Measurements from ENCODE around the gene DNAH11.
"Not testable (repeated sequence)": the region's sequence is repeated elsewhere in the genome, so short reads cannot be mapped to it uniquely, and the experiment has no call there.

Gene DNAH11

DNA sequence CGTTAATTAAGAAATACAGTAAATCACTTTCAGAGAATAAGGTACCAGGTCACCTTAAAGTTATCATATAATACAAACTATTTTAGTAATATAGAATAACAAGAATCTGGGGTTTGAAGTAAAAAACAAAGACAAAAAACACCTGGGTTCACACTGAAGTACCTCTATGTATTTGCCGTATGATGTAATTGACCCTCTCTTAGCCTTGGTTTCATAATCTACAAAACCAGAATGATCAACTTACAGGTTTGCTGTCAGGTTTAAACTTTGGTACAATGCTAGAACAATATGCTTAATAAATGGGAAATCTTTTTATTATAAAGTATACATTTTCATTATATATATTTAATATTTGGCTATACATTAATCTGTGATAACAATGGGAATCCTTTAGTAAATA lies 344.5 kb downstream of the DNAH11 start:
- DNase-seq (ENCODE audit: low spot score): no peak

DNA sequence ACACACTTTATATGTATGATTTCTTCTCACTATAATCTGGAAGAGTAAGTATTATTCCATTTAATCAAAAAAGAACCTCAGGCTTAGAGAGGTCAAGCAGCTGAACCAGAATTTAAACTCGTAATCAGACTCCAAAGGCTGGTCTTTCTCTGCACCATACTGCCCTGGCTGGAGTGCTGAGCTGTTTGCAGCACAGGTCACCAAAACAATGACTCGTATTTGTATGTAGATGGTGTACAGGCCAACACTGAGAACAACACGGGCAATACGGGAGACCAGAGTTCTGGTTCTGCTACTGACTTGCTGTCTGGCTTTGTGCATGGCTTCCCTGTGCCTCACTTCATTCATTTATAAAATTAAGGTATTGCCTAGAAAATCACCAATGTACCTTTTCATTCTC lies 344.9 kb downstream of the DNAH11 start:
- DNase-seq (ENCODE audit: low spot score): no peak

DNA sequence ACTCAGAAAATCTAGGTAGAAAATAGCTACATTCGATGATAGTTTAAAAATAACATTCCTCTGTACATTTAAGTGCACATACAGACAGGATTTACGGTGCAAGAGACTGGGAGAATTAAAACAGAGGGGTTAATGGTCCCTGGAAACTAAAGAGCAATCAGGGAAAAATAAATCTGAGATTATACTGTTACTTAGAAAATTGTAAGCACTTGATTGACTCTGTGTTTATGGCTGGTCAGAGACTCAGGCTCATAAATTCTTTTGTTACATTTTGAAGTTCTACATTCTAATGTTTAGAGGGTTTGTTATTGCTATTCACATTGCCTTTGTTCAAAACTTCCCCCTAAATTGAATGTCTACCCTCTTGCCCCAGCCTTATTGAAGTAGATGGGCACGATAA lies 348.5 kb downstream of the DNAH11 start:
- DNase-seq (ENCODE audit: low spot score): no peak

DNA sequence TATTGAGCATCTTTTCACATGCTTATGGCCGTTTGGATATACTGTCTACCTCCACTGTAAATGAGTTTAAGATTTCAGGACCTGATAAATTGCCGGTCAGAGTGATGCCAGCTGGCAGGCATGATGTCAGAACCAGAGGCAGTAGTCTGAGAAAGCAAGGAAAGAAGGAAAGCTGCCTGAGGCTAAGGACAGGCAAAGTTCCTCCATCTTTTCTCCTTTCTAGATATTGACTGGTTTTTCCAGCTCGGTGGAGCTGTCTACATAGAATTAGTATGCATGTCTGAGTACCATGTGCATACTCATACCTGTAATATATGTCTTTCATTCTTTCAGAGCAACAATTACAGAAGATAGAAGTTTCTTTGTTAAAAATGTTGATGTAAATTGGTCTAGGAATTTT lies 350.6 kb downstream of the DNAH11 start:
- no peak for DNase-seq (ENCODE audit: low spot score)

DNA sequence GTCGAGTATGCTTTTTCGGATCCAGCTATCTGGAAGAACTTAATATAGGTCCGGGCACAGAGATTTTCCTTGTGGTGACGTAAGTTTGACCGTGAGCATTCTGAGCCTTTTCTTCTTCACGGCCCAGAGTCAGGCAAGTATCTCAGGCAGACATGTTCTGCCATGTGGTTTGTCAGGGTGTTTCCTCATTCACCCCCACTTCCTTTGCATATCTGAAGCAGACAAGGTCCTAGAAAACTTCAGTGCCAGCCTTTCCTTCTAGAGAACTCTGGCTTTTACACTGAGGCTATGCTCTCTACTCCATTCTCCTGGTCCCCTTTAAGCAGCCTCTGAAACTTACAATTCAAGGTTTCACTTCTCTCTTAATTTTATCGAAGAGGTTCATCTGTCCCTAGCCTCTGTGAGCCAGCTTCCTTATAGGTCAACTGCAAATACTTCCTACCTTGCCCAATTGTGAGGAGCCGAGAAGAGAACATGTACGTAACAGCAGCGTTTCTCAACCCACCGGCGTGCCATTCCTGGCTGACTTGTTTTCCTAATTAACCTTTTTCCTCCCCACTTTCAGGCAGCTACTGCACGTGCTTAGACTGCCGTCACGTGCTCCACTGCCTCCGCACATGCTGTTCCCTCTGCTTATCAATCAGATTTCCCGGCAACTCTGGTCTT lies 355.6 kb downstream of the DNAH11 start:
- DNase-seq (ENCODE audit: low spot score): no peak

DNA sequence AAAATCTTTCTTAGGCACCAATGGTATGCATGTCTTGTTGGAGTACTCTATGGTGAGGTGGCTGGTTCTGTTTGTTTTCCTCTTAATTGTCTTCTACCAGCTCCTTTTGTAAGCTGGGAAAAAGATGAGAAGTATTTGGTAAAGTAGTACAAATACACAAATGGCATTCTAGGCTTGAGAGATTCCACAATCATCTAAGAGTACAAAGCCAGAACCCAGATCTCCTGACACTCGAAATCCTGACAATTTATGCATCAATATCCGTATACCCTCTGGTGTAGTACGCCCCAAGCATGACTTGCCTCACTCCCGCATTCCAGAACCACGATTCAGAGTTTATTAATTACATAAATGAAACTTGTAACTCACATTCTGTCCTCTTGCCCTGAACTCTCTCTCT lies 359.4 kb downstream of the DNAH11 start:
- DNase-seq (ENCODE audit: low spot score): peak; percentile 28

DNA sequence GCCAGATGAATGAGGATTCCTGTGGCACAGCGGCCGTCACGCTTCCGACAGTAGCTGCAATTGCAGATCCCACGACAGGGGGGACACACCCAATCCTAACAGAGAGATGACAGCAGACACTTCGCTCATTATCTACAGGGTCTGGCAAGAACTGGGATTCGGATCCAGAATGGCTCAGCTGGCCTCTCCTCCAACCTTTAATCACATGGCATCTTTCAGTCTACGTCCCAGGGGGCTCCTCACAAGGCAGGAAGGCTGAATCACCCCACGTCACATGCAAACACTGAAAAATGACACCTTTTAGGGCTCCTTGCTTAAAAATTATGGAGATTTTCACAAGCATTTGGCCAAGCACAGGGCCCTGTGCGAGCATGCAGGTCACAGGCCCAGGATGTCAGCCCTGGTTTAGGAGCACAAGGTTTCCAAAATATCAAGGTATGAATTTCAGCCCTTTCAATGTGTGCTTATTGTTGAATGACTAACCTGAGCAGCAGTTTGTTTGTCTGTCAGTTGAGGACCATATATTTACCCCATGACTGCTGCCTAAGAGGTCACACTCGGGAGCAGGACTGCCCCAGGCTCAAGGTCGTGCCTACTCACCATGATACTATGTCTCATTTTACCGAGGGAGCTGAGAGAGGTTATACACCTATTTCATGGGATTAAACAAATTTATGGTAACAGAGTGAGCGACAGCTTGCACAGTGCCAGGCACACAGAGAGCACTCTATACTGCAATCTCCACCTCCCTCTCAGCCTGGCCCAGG lies 360.4 kb downstream of the DNAH11 start:
- no peak for DNase-seq (ENCODE audit: low spot score)

DNA sequence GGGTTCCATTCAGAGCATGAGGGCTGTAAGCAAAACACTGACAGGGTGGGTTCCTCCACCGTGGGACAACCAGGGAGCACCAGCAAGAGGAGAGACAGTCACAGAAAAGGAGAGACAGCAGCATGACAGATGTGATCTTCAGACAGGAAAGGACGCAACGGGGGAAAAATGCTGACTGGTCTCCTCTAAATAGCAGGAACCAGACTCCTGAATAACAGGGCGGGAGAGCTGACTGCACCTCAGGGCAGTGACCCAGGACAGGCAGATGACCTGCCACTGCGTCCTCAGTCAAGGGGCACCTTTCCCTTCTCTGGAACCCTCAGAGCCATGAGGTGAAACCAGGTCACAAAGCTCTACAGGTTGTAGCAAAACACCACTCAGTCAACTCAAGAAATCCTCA lies 365.9 kb downstream of the DNAH11 start:
- DNase-seq (ENCODE audit: low spot score): no peak

DNA sequence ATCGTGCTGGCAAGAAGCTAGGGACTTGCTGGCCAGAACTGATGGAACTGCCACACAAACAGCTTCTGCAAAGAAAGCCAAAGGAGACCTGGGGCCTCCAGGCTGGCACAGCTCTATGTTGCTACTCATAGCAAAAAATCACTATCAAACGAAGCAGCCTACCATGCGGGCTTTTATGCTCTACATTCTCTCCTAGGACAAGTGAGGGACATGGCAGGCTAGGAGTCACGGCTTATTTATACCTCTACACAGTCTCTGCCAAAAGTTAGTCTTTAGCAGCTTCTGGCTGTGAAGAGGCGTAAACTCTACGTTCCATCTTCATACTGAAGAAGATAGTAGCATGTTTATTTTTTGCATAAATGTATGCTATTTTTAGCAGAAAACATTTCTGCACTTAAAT lies 367.4 kb downstream of the DNAH11 start:
- no peak for DNase-seq (ENCODE audit: low spot score)

DNA sequence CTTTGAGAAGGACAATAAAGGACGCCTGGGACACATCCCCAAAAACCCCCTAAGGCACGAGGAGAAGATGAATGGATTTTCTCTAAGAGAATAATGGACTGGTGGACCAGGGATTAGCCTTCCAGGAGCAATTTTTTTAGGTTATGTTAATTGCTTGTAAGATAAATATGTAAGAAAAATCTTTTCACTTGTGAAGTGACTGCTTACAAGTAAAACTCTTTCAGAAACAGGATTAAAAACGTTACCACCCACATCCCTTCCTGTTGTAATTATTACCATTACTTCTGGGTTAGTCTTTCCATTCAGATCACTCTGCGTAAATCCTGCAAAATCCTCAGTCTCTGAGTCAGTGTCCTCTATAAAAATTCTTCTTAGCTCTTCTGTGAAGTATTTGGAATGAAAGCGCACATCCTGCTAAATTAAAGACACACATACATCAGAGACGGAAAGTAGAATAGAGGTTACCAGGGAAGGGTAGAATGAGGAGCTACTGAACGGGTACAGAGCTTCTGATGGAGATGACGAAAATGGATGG lies 368.6 kb downstream of the DNAH11 start:
- DNase-seq (ENCODE audit: low spot score): no peak

DNA sequence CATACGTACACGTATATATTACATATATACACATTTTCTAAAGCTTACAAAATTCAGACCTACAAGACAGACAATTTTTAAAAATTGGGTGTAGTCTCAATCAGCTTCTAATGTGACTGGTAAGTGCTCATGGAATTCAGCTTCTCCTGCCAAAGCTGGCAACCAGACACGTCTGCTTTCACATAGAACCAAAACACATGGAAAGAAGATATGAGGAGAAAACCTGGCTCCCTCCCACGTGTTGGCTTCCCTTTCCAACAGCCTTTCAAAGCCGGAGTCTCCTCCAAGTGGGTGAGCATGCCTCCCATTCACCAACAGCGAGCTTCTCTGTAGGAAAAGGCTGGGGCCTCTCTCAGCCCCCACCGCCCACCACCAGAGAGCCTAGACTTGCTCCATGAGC lies 369.5 kb downstream of the DNAH11 start:
- DNase-seq (ENCODE audit: low spot score): no peak

DNA sequence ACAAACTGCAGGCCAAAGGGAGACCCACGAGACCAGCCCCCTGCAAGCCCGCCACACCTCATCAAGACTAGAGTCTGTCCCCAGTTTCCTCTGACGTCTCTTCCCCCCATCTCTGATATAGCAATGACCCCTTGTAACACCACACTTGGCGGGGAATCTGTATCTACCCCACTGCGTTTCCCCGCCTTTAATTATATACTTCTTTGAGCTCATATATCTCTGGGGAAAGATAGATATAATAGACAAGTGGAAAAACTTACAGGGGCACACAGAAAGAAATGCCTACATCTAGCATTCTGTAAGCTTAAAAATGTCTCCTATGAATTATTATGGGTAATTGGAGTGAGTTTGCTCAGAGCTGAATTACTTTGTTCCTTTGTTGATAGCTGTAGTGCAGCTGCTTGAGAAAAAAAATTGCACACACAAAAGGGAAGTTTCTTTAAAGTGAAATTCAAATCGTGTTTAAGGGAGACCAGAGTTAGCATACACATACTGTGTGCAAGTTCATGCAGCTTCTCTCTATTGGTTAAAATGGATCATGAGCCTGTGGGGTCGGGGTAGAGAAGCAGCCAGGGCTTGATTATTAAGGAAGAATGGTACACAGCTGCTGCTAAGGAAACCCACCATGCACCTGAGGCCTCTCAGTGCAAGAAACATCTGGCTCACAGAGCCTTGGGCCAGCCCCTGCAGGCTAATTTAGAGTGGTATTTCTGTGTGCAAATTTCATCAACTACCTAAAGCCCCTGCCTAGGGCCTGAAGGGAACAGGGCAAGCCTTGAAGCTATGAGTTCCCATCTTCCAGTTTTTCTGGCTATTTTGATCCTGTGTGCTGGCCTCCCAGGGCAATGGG lies 370.3 kb downstream of the DNAH11 start:
- DNase-seq (ENCODE audit: low spot score): no peak

DNA sequence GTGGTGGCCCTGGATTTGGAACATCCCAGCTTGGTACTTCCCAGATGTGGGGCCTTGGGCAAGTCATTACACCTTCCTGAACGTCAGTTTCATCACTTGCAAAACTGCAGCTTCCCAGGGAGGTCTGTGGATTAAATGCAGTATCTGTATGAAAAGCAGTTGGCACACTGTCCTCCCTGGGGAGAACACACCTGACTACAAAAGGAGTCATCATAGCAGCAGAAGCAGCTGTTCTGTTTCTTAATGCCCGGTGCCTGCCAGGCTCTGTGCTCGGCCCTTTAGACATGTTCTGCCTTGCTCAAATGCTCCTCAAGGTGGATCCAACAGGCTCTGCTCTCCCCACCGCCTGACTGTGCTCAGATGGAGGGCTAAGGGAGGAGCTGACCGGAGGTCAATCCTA lies 371.8 kb downstream of the DNAH11 start:
- no peak for DNase-seq (ENCODE audit: low spot score)

DNA sequence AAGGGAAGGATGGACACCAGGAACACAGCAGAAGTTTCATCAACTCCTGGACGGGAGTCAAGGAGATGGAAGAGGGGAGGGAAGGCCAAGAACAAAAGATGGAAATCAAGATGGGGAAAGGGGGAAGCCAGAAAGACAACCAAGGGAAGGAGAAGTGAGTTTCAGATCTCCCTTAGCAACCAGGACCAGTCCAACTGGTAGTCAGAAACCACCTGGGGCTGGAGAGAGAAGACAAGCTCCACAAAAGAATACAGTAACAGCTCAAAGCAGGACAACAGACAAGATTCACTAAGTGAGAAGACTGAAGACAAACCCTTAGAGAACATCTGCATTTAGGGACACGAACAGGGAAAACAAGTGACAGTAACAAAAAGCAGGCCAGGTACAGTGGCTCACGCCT lies 372.3 kb downstream of the DNAH11 start:
- DNase-seq (ENCODE audit: low spot score): no peak

DNA sequence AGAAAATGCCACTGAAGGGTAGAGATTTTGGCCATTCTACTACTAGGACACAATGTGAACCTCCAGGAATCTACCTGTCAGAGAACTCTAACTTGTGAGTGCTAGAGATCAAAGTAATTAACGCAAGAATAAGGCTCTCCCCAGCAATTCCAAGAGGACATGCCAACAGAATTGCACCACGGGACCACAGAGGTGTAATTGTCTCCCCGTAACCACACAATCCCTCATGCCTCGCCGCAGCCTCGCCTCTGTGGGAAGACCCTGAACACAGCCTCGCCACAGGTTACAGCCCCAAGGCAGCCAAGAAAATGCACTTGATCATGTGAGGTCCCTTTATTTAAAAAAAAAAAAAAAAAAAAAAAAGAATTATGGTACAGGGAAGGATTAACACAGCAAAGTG lies 373.3 kb downstream of the DNAH11 start:
- no peak for DNase-seq (ENCODE audit: low spot score)

DNA sequence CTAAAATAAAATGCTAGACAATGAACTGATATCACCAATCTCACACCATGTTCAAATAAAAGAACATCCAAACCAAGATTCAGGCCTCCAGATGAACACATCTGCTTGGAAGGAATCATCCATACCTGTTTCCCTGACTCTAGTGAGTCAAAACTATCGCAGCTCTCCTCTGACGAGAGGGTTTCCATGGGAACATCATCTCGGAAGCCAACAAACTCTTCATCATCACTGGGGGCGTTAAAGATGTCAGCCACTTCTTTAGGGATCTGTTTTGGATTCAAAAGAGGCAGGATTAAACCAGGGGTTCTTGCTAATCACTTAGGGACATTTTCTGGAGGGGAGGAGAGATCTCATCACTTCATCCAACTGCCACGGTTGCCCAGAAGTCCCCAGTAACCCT lies 373.8 kb downstream of the DNAH11 start:
- no peak for DNase-seq (ENCODE audit: low spot score)

DNA sequence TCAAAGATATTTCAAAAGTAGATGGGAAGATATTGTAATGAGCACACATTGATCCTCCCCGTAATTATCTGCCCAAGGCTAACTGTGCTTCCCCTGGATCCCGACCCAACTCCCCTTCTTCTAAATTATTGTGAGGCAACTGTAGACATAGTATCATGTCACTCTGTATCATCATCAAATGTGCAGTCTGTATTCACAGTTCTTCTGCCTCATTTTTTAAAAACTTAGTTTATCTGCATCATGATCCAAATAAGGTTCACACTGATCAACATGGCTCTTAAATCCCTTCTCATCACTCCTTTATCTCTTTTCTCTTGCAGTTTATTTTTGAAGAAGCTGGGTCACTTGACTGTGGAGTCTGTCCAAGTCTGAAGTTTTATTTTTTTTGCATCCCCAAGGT lies 375.4 kb downstream of the DNAH11 start:
- no peak for DNase-seq (ENCODE audit: low spot score)

DNA sequence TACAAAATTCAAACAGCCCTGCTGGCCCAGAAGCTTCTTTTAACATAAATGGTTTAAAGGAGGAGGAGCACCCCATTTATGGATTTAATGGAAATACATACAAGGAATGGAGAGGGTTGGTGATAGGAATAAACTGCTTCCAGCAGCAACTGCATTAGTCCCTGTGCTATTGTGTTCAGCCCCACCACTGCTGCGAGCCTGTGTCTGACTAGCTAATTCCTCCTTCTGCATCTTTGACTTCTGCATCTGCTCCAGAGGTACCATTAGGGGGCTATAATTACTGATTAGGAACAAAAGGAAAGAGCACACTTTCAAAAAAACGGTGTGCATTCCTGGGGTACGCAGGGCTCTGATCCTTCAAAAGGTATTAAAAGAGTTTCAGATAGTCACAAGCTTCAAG lies 378.1 kb downstream of the DNAH11 start:
- DNase-seq (ENCODE audit: low spot score): no peak

DNA sequence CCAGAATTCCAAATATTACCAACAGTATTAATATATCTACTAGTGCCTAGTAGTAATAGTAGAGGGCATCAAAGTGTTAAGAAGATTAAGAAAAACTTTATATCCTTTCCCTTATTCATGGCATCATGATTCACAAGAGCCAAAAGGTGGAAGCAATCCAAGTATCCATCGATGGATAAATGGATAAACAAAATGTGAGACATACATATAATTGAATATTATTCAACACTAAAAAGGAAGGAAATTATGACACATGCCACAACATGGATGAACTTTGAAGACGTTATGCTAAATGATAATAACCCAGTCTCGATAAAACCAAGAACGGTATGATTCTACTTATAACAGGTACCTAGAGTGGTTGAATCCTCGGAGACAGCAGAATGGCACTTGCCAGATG lies 379.8 kb downstream of the DNAH11 start:
- no peak for DNase-seq (ENCODE audit: low spot score)

DNA sequence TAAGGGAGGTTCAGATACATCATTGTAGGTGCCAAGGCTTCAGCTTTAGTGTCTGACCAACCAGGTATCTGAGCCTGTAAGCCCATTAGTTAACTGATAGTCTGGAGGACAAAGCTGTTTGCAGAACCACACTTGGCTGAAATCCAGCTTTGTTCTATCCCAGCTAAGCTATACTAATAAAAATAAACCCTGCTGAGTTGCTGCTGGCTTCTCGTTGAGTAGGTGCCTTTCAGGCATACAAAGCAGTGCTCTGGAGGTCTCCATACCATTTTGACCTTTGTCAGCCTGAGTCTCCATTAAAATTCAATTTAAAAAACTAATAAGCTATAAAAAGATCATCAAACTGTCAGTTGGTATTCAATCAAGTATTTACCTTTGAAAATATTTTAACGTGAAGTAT lies 380.8 kb downstream of the DNAH11 start:
- DNase-seq (ENCODE audit: low spot score): no peak

DNA sequence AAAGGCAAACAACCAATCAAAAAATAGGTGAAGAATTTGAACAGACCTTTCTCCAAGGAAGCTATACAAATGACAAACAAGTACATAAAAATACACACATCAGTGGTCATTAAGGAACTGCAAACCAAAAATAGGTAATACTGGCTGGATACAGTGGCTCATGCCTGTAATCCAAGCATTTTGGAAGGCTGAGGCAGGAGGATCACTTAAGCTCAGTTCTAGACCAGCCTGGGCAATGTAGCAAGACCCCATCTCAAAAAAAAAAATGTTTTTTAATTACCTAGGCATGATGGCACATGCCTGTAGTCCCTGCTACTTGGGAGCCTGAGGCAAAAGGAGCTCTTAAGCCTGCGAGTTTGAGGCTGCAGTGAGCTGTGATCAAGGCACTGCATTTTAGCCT lies 383.6 kb downstream of the DNAH11 start:
- DNase-seq (ENCODE audit: low spot score): no peak

DNA sequence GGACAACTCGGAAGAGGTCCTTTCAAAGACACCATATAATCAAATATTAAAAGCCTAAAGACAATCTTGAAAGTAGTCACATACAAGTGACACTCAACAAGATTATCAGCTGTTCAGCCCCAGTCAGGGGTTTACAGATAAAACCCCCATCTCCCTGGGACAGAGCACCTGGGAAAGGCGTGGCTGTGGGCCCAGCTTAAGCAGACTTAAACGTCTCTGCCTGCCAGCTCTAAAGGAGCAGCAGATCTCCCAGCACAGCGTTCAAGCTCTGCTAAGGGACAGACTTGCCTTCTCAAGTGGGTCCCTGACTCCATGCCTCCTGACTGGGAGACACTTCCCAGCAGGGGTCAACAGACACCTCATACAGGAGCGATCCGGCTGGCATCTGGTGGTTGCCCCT lies 384.9 kb downstream of the DNAH11 start:
- DNase-seq (ENCODE audit: low spot score): no peak

DNA sequence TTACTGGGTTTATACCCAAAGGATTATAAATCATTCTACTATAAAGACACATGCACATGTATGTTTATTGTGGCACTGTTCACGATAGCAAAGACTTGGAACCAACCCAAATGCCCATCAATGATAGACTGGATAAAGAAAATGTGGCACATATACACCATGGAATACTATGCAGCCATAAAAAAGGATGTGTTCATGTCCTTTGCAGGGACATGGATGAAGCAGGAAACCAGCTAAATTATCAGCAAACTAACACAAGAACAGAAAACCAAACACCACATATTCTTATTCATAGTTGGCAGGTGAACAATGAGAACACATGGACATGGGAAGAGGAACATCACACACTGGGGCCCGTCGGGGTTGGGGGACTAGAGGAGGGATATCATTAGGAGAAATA lies 390.5 kb downstream of the DNAH11 start:
- not testable (repeated sequence) for DNase-seq (ENCODE audit: low spot score)

All from RKO (cell line).